Measurements from ENCODE around the gene RBKS. TPM values are rescaled to one million over a fixed set of nuclear protein-coding genes. Genes with fewer than 3 reads are reported as not detected.

Gene RBKS
- total and polyA plus RNA-seq, 2 of the 13 experiments (the other 11 are each of a cell fraction or from before 2014, with no cell fraction given) = 7.7 to 8.3 TPM

DNA sequence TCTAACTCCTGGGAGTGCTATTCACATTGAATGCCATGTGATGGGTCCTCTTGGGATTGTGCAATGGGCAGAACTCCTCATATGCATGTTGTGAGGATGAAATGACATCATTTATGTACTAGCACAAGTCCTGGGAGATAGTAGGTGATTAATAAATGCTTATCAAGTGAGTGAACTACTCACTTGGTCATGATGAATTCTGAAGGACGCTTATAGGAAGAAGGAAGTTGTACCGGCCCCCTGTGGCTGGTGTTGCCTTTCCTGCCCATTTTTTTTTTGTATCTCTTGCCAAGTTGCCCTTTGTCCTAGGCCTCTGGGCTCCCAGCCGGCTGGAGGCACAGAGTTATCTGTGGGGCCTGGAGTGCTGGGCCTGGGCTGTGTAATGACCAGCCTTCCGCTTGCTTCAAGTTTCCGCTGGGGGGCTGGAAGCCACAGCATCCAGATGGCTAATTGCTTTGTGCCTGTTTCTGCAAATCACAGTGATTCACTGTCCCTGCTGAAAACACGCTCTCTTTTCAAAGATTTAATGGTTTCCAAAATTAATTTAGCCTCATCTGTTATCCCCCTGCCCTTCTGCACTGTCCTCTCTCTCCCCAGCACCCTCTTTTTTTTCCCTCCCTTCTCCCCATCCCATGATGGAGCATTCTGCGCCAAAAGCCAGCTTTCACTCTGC, 152.4 kb downstream of the RBKS start (continued):
- peak; percentile 75 for TF ChIP-seq ZBTB7A (CRISPR knock-in tag; IDR thresholded peaks at IDR 0.05)
- TF ChIP-seq ISL2 (CRISPR knock-in tag; IDR thresholded peaks at IDR 0.05) = peak; percentile 69; the same call in 1 of the 2 replicates
- TF ChIP-seq SRF (IDR thresholded peaks at IDR 0.05; ENCODE audit: low read depth, low read length) = no peak
- peak; percentile 59 for TF ChIP-seq FOXA3 (CRISPR knock-in tag; IDR thresholded peaks at IDR 0.05)
- peak; percentile 39; the same call in 1 of the 2 replicates for TF ChIP-seq KDM2A (CRISPR knock-in tag; IDR thresholded peaks at IDR 0.05; ENCODE audit: borderline replicate concordance, low read depth)
- peak; percentile 4; the same call in 1 of the 2 replicates for TF ChIP-seq ERF (CRISPR knock-in tag; IDR thresholded peaks at IDR 0.05)
- TF ChIP-seq FOXO1 (CRISPR knock-in tag; IDR thresholded peaks at IDR 0.05) = peak; percentile 24; the same call in 1 of the 2 replicates
- TF ChIP-seq ZFP90 (CRISPR knock-in tag; IDR thresholded peaks at IDR 0.05; ENCODE audit: borderline replicate concordance) = no peak
- TF ChIP-seq NONO (IDR thresholded peaks at IDR 0.05) = no peak
- peak; percentile 43 for TF ChIP-seq NONO (CRISPR knock-in tag; conservative IDR thresholded peaks at IDR 0.05)
- TF ChIP-seq ZNF543 (CRISPR knock-in tag; IDR thresholded peaks at IDR 0.05) = peak; percentile 83; the same call in 1 of the 2 replicates
- no peak for TF ChIP-seq KAT2B (IDR thresholded peaks at IDR 0.05; ENCODE audit: borderline replicate concordance, low read depth, low read length)
- TF ChIP-seq, protein P1, sequence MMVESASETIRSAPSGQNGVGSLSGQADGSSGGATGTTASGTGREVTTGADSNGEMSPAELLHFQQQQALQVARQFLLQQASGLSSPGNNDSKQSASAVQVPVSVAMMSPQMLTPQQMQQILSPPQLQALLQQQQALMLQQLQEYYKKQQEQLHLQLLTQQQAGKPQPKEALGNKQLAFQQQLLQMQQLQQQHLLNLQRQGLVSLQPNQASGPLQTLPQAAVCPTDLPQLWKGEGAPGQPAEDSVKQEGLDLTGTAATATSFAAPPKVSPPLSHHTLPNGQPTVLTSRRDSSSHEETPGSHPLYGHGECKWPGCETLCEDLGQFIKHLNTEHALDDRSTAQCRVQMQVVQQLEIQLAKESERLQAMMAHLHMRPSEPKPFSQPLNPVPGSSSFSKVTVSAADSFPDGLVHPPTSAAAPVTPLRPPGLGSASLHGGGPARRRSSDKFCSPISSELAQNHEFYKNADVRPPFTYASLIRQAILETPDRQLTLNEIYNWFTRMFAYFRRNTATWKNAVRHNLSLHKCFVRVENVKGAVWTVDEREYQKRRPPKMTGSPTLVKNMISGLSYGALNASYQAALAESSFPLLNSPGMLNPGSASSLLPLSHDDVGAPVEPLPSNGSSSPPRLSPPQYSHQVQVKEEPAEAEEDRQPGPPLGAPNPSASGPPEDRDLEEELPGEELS (CRISPR knock-in tag; IDR thresholded peaks at IDR 0.05) = peak; percentile 75
- 0 out of 2 replicates have a peak, but pooled peaks have one; percentile 36 for TF ChIP-seq SP140L (CRISPR knock-in tag; IDR thresholded peaks at IDR 0.05; ENCODE audit: borderline replicate concordance)
- TF ChIP-seq POLR2A (IDR thresholded peaks at IDR 0.05; ENCODE audit: insufficient read depth in 1 of 2, low read depth in 2 of 2, low read length in 2 of 2) = peak in 1 of 2 experiments; percentile 40; a peak in 1 of 4 replicates
- TF ChIP-seq, protein P2, sequence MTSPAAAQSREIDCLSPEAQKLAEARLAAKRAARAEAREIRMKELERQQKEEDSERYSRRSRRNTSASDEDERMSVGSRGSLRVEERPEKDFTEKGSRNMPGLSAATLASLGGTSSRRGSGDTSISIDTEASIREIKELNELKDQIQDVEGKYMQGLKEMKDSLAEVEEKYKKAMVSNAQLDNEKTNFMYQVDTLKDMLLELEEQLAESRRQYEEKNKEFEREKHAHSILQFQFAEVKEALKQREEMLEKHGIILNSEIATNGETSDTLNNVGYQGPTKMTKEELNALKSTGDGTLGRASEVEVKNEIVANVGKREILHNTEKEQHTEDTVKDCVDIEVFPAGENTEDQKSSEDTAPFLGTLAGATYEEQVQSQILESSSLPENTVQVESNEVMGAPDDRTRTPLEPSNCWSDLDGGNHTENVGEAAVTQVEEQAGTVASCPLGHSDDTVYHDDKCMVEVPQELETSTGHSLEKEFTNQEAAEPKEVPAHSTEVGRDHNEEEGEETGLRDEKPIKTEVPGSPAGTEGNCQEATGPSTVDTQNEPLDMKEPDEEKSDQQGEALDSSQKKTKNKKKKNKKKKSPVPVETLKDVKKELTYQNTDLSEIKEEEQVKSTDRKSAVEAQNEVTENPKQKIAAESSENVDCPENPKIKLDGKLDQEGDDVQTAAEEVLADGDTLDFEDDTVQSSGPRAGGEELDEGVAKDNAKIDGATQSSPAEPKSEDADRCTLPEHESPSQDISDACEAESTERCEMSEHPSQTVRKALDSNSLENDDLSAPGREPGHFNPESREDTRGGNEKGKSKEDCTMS (CRISPR knock-in tag; conservative IDR thresholded peaks at IDR 0.05) = peak; percentile 76; the same call in 1 of the 2 replicates
- no peak for TF ChIP-seq MAZ (IDR thresholded peaks at IDR 0.05; ENCODE audit: borderline replicate concordance, low read depth, low read length)
- peak; percentile 63 for TF ChIP-seq MAZ (CRISPR knock-in tag; IDR thresholded peaks at IDR 0.05; ENCODE audit: low read depth)
- TF ChIP-seq, protein P3, sequence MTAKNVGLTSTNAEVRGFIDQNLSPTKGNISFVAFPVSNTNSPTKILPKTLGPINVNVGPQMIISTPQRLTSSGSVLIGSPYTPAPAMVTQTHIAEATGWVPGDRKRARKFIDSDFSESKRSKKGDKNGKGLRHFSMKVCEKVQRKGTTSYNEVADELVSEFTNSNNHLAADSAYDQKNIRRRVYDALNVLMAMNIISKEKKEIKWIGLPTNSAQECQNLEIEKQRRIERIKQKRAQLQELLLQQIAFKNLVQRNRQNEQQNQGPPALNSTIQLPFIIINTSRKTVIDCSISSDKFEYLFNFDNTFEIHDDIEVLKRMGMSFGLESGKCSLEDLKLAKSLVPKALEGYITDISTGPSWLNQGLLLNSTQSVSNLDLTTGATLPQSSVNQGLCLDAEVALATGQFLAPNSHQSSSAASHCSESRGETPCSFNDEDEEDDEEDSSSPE (CRISPR knock-in tag; IDR thresholded peaks at IDR 0.05) = peak; percentile 12; the same call in 1 of the 2 replicates
- TF ChIP-seq, protein P4, sequence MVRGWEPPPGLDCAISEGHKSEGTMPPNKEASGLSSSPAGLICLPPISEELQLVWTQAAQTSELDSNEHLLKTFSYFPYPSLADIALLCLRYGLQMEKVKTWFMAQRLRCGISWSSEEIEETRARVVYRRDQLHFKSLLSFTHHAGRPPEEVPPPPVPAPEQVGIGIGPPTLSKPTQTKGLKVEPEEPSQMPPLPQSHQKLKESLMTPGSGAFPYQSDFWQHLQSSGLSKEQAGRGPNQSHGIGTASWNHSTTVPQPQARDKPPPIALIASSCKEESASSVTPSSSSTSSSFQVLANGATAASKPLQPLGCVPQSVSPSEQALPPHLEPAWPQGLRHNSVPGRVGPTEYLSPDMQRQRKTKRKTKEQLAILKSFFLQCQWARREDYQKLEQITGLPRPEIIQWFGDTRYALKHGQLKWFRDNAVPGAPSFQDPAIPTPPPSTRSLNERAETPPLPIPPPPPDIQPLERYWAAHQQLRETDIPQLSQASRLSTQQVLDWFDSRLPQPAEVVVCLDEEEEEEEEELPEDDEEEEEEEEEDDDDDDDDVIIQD (CRISPR knock-in tag; IDR thresholded peaks at IDR 0.05; ENCODE audit: low read depth) = peak; percentile 55; the same call in 1 of the 2 replicates
- peak; percentile 93 for TF ChIP-seq ZFY (CRISPR knock-in tag; IDR thresholded peaks at IDR 0.05)
- peak; percentile 41; the same call in 1 of the 2 replicates for TF ChIP-seq PHF8 (CRISPR knock-in tag; IDR thresholded peaks at IDR 0.05)
- peak; percentile 60; the same call in 1 of the 2 replicates for TF ChIP-seq FOXK1 (CRISPR knock-in tag; IDR thresholded peaks at IDR 0.05; ENCODE audit: borderline replicate concordance, low read depth)

Data from HepG2 (cell line).